Breast epithelium (tissue), 3 donors: ENCODE measurements around the gene DRAP1.

Experiments used
- POLR2AphosphoS5 ChIP-seq, 3 donors: sonication (generic); formaldehyde crosslinking; IDR thresholded peaks; one replicate each; pipeline ENCODE4 v1.6.1; 2017; ENCODE audit warnings: antibody characterized with exemption in 3 of 3
- TF ChIP-seq, protein P1 (sequence below), 3 donors: fragments of 450-650 bp; IDR thresholded peaks; one replicate each; pipeline ENCODE4 v1.5.1; 2016 to 2017; ENCODE audit warnings: antibody characterized with exemption in 3 of 3, mild to moderate bottlenecking in 3 of 3, moderate library complexity in 3 of 3

DNA sequence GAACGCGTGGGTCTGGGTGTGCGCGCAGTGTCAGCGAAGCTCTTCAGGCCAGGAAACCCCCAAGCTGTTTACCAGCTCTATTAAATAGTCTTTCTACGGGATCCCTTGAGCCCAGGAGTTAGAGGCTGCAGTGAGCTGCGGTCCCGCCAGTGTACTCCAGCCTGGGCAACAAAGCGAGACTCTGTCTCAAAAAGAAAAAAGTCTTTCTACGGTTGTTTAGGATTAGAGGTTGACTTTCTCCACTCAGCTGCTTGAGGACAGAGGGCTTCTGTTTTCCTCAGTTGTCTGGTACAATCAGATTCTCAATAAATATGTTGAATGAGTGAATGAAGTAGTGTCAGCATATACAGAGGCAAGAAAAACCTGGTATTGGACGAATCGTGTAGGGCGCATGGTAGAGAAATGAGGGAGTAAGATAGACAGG, 42.9 kb downstream of the DRAP1 start:
- TF ChIP-seq, protein P1, sequence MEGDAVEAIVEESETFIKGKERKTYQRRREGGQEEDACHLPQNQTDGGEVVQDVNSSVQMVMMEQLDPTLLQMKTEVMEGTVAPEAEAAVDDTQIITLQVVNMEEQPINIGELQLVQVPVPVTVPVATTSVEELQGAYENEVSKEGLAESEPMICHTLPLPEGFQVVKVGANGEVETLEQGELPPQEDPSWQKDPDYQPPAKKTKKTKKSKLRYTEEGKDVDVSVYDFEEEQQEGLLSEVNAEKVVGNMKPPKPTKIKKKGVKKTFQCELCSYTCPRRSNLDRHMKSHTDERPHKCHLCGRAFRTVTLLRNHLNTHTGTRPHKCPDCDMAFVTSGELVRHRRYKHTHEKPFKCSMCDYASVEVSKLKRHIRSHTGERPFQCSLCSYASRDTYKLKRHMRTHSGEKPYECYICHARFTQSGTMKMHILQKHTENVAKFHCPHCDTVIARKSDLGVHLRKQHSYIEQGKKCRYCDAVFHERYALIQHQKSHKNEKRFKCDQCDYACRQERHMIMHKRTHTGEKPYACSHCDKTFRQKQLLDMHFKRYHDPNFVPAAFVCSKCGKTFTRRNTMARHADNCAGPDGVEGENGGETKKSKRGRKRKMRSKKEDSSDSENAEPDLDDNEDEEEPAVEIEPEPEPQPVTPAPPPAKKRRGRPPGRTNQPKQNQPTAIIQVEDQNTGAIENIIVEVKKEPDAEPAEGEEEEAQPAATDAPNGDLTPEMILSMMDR (IDR thresholded peaks at IDR 0.05): no peak
- TF ChIP-seq POLR2AphosphoS5 (IDR thresholded peaks at IDR 0.05): no peak
